ENCODE data around the gene FGD5.

The FGD5 gene

GRCh38 chr3:14858105-14858504 is 39.3 kb downstream of the FGD5 start:
- no peak for DNase-seq

DNA sequence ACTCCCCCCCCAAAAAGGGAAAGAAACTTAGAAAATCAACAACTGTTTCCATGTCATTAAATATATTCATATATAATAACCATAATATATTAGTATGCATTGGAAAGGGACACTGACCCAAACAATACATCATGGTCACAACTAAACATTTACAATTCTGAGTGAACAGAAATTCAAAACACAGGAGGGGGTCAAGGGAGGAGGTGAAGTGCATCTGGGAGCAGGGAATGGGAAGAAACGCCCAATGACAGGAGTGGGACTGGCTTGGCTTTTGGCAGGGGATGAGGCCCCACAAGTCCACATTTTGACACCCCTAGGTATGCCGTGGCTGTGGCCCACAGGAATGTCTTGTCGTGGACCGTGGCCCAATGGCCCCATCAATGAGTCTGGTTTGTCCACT is 41.1 kb downstream of the FGD5 start:
- DNase-seq, result no peak

DNA sequence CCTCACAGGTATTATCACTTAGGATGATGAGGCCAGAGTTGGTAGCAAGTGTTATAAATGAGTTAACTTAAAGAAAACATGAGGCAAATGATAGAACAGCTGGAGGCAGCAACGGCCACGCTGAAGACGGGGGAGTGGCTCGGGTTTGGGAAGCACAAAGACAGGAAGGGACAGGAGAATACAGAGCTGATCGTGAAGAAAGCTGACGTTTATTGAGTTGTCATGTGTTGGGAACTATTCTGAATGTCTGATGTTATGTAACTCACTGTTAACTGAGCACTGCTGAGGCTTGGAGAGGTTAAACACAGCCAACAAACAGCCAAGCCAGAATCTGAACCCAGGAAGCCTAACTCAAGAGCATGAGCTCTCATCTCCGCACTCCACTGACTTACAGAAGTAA is 42.3 kb downstream of the FGD5 start:
- DNase-seq, result no peak

- no peak for DNase-seq
Observed at GRCh38 chr3:14861446-14862302, 42.9 kb downstream of the FGD5 start.

DNA sequence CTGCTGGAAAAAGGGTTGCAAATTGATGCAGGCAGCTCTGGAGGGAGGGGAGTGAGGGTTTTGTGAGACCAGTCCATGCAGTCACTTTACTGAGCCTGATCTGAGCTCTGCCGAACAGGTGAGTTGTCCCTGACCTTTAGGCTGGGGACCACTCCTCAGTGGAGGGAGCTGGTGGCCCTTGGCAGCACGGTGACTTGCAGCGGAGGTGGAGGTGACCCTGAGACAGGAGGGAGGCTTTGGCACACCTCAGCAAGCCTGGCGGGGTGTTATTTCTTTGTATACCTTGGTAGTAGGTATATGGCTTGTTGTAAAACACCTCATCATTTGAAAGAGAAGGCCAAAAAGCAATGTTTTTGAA is 43.5 kb downstream of the FGD5 start:
- no peak for DNase-seq

DNA sequence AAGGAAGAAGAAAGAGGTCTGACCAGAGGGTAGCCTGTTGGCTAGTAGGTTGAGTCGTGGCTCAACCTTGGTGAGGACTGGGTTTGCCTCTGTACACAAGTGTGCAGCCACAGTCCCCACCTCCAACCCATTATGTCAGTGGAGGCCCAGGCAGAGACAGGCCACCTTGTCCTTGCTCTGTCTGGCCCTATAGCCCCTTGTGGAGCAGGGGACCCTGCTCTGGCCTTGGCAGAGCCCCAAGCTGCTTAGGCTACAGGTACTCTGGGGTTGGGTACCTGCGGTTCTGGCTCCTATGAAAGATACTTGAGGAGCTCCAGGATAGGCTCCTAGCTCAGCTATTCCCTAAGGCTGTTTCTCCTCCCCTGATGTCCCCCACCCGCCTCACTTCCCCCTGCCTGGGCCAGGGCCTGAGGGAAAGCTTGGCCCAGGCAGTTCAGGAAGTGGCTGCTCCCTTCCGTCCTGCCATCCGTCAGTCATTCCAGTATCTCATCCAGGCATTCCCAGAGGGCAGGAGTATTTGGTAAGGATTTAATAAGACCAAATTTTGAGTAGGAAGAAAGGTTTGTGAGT is 44.0 kb downstream of the FGD5 start:
- DNase-seq, result no peak

DNA sequence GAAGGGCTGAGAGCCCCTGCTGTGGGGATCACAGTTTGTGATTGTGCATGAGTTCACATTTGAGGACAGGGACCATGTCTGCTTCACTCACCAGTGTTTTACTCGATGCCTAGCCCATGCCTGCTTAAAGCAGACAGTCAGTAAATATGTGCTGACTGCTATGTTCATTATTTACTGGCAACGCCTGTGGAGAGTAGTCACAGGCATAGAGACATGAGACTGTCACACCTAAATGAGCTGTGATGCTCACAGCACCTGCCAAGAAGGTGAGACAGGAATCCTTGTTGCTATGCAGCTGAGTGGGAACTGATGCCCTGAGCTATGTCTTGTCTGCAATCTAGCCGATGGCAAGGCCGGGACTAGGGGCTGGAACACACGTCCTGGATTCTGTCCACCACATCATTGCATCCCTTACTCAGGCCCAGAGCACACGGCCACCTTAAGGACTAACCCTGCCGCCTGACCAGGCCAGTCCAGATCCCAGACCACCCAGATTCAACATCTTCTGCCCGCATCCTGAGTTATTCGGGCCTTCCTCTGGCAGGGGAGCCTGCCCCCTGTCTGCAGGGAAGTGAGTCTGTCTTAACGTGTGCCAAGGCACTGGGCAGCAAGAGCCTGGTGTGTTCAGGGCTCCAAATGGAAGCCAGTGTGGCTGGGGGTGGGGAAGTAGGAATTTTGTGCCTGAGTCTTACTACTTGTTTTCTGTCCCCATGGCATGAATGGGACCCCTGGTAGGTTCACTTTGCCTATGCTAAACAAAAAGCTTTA is 44.8 kb downstream of the FGD5 start:
- DNase-seq, result no peak

DNA sequence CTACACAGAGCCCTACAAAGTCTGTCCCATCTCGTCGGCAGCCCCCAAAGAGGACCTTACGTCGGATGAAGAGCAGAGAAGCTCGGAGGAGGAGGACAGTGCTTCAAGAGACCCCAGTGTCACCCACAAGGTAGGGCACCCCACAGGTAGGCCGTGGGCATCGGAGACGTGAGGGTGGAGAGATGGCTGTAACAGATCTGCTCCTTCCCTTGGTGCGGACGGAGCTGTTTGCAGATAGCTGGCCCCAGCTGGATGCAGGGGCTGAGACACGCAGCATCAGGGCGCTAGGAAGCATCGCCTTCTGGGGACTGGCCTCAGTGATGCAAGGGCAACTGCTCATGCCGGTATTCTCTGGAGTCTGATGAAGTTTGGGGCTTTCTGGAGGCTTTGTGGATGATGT is 45.4 kb downstream of the FGD5 start:
- DNase-seq, result no peak

DNA sequence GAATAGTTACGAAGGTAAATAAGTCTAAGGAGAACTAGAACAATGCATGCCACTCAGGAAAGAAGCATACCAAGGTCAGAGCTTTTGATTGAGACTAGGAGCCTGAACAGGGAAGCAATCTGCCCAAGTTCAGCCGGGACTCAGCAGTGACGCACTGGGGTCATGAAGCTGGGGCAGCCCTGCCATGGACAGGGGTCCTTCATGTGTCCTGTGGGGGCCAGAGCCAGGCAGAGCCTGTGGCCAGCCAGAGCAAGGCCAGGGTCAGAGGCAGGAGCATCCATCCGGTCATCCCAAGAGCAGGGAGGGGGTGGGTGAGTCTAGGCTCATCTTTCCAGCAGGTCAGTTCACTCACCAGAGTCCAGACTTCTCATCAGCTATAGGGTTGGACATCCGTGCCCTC is 47.9 kb downstream of the FGD5 start:
- no peak for DNase-seq

GRCh38 chr3:14867936-14868570 is 49.3 kb downstream of the FGD5 start:
- DNase-seq, result no peak

DNA sequence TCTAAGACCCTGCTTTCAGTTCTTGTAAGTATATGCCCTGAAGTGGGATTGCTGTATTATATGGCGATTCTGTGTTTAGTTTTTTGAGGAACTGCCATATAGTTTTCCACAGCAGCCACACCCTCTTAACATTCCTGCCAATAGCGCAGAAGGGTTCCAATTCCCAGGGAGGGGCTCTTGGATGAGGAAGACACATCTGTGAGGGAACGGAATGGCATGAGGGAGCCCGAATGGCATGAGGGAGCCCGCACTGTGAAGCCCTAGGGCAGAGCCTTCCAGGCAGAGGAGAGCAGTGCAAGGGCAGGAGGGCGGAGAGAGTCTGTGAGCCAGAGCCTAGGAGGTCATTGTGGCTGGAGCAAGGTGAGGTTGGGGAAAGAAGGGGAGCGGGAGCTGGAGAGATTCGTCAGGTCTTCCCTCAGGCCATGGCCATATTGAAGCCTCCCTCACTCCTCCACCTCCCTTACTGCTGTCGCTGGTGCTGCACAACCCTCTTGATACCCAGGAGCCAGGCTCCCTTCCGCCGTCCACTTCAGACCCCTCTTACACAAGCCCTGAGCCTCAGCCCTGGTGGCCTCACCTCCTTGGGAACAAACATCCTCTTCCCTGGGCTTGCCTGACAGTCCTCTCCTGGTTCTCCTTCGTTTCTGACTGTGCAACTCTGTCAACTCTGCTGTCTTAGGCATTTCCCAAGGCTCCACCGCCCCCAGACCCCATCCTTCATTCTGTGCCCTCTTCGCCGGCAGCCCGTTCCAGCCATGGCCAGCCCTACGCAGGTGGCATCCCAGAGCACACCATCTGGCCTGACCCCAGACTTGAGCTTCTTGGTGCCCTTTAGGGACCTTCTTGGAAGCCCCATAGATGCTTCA is 51.4 kb downstream of the FGD5 start:
- DNase-seq, result no peak

- no peak for DNase-seq
Observed at GRCh38 chr3:14870783-14871060, 52.0 kb downstream of the FGD5 start.

DNA sequence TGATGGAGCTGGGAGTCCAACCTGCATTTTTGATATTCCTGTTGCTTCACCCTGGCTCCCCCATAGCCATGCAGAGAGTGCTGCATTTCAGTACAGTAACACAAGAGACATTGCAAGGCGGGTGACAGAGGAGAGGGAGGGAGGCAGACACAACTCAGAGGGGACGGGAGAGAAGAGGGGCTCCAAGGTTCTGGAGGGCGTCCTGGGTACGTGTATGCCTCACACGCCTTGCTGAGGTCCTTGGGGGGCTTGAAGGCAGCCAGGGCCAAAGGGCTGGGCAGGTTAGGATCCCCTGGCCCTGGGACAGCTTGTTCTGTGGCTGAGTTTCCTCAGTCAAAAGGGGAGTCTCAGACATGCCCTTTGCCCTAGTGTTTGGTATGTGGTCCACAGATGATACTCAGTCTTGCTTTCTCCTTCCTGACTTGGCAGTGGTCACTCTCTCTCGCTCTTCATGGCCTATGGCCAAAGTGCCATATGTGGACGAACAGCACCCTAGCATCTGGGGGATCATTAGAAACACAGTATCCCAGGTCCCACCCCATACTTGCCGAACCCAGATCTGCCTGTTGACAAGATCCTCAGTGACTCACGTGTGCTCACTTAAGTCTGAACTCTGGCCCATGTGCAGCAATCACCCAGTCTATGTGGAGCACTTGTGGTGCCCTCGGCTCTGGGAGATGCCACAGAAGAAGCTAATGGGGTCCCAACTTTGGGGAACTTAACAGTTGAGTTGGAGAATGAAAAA is 52.9 kb downstream of the FGD5 start:
- no peak for DNase-seq

DNA sequence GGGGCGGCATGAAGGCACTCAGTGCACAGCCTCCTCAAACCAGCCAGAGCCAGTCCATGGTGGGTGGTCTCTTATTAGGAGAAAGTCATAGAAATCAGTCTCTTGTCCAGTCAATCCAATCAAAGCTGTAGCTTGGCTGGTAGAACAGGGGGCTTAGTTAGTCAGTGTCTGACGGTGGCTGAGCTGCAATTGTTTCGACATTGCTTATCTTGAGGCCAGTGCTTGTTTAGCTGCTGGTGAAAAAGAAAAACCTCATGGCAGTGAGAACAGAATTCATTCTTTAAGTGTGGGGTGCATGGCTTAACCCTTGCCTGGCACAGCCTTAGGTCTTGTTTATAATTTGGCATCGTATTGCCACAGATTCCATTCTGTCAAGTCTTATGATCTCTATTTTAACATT is 53.9 kb downstream of the FGD5 start:
- no peak for DNase-seq

DNA sequence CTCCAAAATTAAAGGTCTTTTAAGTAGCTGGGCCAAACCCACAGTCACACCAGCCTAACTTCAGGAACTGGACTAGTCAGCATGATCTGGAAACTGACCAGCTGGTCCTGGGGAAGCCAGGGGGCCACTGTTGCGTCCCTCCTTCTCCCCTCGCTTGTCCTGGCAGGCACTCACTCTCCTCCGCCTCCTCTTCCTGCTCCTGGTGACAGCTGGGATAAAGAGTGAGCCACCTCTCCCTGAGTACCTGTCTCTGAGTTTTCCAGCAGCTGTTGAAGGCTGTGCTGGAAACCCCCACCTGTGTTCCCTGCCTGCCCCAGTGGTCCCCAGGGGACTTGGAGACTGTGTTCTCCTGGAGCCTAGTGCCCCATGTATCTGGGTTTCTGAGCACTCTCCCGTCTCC is 56.0 kb downstream of the FGD5 start:
- DNase-seq, result no peak

GRCh38 chr3:14875411-14876175 is 56.8 kb downstream of the FGD5 start:
- no peak for DNase-seq

DNA sequence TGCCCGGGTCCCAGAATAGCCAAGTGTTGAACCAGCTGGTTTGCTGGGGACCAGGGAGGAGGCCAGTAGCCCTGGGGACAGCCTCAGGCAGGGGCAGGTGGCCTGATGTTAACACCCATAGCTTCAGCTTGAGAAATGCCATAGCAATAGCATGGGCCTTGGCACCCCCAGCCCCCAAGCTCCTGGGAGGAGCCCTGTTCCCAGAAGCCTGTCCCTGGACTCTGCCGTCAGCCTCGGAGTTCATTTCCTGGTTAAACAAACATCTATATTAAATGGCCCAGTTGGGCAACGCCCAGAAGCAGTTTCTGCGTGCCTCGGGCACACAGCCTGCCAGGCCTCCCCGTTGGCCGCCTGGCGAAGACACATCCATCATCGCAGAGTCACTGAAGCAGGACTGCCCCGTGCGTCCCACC is 58.2 kb downstream of the FGD5 start:
- no peak for DNase-seq

DNA sequence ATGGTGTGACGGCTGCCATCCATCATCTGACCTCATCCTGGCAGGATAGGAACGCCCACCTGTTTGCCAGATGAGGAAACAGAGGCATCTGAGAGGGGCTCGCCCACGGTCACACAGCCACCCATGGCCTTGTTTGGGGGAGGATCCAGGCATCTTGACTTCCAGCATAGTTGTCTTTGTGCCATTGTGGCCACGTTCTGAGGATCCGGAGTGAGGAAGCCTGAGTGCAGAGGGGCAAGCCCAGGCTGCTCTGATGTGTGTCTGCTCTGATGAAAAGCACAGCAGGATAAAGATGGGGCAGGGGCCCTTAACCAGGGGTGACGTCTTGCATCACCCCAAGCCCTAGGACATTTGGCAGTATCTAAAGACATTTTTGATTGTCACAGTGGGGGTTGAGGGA is 58.7 kb downstream of the FGD5 start:
- no peak for DNase-seq

- DNase-seq, result no peak
Observed at GRCh38 chr3:14879211-14879874, 60.6 kb downstream of the FGD5 start.

DNA sequence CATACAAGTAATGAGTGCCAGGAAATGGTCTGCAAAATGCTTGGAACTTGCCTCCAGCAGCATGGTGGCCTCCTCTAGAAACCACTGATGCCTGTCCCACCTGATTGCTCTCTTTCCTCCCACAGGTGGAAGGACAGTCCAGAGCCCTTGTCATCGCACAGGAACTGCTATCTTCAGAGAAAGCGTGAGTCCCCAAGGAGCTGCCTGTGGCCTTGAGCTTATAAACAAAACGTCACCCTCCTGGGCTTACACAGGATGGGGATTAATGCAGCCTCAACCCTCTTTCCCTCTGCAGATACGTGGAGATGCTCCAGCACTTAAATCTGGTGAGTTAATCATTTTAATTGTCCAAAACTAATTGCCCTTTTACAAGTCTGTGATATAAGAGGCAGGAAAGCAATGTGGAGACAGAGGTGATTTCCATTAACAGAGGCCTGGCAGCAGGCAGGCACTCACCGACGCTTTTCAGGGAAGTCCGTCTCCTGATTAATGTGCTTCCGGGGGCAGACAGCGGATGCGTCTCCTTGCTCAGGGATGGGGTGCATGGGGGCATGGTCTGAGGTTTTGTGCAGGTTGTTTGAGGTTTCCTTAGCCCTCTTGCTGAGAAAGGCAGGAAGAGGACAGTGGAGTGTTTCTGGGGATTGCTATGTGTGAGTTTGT is 61.8 kb downstream of the FGD5 start:
- DNase-seq, result no peak
